Ecto neural progenitor cell (in vitro differentiated cells): Measurements from ENCODE around the gene ZNHIT2.
A peak's percentile ranks its signal among the peaks of the same experiment; 100 is the strongest.

ENCODE experiments used
- DNase-seq: peaks from one replicate; pipeline ENCODE4 v3.0.0-alpha.2; 2018; ENCODE audit warnings: low spot score

The ZNHIT2 gene

DNA sequence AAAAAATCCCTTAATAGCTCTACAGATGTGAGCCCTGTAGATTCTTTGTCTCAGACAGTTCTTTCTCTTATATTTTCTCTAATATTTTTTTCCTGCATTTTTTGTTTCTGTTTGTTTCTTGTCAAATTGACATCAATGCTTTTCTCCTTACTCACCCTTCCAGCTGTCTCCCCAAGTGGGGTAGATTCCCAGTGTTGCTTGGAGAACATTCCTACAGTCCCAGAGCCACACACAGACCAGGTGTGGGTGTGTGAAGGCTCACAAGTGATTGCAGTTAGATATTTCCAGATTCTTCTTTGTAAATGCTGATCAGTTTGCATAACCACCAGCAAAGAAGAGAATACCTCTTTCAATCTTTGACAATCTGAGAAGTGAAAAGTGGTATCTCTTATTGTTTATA, 14.0 kb downstream of the ZNHIT2 start:
- no peak for DNase-seq

DNA sequence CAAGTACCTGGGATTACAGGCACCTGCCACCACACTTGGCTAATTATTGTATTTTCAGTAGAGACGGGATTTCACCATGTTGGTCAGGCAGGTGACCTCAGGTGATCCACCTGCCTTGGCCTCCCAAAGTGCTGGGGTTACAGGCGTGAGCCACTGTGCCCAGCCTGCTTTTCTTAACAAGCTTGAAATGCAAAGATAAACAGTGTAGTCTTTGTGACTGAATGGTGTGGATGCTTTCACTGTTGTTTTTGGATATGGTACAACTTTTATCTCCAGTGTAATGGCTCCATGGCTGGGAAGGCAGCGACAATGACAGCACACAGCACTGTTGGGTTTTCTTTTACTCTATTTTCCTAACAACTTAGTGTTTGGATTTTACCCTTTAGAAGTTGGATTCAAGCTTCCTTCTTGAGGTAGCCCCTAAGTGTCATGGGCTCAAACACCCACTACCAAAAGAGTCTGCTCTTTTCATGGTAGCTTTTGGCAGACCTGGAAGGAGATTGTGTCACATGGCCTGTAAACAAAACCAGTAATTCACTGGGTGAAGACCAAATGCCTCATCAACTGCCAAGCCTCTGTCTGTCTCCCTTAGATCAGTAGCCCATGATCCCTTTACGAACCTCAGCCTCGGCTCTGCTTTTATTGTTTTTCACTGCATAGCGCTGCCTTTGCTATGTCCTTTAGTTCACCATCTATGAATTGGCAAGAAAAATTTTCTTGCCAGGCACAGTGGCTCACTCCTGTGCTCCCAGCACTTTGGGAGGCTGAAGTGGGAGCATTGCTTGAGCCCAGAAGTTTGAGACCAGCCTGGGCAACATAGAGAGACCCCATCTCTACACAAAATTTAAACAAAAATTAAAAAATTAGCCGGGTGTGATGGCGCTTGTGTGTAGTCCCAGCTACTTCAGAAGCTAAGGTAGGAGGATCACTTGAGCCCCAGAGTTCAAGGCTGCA, 15.1 kb downstream of the ZNHIT2 start:
- DNase-seq: no peak

DNA sequence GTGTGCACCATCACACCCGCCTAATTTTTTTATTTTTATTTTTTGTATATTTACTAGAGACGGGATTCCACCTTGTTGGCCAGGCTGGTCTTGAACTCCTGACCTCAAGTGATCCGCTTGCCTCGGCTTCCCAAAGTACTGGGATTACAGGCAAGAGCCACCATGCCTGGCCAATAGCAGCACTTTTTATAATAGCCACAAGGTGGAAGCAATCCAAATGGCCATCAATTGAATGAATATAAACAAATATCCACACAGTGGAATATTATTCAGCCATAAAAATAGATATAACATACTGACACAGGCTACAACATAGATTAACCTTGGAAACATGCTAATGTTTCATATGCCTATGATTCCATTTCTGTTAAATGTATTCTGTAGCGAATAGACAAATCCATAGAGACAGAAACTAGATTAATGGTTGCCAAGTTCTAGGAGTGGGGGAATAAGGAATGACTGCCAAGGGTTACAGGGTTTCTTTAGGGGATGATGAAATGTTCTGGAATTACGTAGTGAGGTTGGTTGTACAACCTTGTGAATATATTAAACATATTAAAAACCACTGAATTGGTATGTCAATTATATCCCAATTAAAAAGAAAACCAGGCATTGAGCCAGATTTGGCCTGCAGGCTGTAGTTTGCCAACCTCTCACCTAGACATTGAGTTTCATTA, 16.7 kb downstream of the ZNHIT2 start:
- DNase-seq: no peak

GRCh38 chr11:65096926-65097325, 20.6 kb downstream of the ZNHIT2 start:
- no peak for DNase-seq

GRCh38 chr11:65095974-65096806, 21.3 kb downstream of the ZNHIT2 start, which contains the start of gene VPS51:
Gene VPS51 (plus strand): TSS chr11:65096214. CDS start chr11:65096251, 37 bp downstream.
- DNase-seq: peak; percentile 92

DNA sequence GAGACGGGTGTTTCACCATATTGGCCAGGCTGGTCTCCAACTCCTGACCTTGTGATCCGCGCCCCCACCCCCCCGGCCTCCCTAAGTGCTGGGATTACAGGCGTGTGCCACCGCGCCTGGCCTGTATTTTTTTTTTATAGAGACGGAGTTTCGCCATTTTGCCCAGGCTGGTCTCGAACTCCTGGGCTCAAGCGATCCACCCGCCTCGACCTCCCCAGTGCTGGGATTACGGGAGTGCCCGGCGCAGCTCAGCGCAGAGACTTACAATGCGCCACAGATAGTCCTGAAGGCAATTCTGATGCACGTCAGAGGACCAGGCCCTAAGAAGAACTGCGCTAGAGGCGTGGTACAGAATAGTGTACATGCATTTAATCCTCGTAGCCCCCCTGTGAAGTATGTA, 22.1 kb downstream of the ZNHIT2 start:
- DNase-seq: no peak

DNA sequence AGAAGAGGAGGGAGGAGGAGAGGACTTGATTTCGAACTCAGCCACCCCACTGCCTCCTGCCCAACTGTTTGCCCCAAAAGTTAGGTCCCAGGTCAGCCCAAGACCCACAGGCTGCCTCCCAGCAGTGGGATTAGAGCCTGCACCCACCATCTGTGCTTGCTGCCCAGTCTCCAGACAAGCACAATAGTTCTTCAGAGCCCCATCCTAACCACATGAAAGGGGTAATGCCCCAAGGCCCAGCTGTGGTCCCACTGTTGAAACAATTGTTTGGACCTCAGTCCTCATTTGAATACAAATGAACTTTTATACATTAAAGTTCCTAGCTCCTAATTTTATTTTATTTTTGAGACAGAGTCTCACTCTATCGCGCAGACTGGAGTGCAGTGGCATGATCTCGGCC, 26.9 kb downstream of the ZNHIT2 start:
- no peak for DNase-seq

DNA sequence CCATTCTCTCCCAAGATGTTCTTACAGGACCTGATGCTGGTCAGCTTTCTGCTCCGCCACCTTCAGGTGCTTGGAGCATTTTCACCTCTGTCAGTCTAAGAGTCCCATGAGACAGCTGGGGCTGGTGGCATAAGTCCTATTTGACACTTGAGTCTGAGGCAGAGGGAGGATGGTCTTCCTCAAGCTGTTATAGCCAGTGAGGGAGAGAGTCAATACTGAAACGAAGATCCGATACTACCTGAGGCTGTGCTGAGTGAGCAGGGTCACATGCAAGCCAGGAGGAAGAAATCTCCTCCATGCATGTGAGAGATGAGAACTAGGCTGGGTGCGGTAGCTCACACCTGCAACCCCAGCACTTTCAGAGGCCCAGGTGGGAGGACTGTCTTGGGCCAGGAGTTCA, 27.9 kb downstream of the ZNHIT2 start:
- no peak for DNase-seq

GRCh38 chr11:65087827-65088226, 29.7 kb downstream of the ZNHIT2 start:
- DNase-seq: no peak

GRCh38 chr11:65087216-65087615, 30.3 kb downstream of the ZNHIT2 start:
- no peak for DNase-seq

GRCh38 chr11:65086809-65087208, 30.7 kb downstream of the ZNHIT2 start:
- DNase-seq: no peak

DNA sequence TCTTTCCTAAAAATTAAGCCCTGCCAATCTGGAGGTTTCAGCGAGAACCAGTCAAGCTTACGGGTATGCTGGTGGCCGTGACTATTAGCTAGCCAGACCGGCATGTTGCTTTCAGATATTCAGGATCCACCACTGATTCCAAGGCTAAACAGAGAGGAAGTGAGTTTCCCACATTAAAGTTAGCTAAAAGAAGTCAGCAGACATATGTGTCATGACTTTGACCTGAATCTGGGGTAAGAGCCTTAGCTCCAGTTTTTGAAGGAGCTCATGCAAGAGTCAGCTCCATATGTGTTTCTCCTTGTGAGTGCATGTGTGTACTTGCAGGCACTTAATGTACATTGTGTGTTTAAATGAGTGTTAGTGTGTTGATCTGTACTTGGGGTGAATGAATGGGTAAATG, 32.1 kb downstream of the ZNHIT2 start:
- no peak for DNase-seq

GRCh38 chr11:65084598-65085375, 32.7 kb downstream of the ZNHIT2 start:
- no peak for DNase-seq

DNA sequence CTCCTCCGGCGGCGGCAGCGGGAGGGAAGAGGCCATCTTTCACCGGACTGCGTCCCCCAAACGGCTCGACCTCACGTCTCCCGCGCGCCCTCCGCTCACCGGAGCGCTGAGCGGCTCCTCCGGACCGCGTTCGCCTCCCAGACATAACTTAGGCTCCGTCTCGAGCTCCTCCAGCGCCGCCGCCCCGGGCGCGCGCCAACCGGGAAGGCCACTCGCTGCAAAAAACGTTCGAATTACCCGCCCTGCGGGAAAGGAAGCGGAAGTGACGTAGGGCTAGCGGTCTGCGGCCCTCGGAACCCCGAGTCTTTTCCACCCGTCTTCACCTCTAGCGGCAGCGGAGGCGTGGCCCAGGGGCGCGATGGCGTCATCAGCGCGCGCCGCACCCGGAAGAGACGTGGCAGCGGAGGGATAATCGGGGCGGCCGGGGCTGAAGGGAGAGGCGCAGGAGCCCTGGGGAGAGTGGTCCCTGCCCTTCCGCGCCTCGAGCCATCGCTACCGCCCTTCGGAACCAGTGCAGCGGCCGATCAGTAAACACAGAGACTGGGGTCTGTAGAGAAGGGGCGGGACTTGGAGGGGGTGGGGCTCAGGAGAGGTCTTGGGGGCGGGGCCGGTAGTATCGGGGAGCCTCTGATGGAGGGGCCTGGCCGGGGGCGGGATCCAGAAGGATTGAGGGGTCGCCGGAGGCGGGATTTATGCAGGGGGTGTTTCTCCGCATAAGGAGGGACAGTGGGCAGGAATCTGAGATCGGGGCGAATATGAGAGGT, 33.5 kb downstream of the ZNHIT2 start, which contains the start of the genes CDCA5 and ZFPL1:
Gene CDCA5, minus strand, starts transcription at position 207 of the 764 bp plus-strand sequence. Its CDS starts 62 bp downstream, at position 145.
Gene ZFPL1, plus strand, starts transcription at position 389 of the 764 bp plus-strand sequence. CDS start 477 bp downstream, outside the sequence.
- DNase-seq: peak; percentile 97

DNA sequence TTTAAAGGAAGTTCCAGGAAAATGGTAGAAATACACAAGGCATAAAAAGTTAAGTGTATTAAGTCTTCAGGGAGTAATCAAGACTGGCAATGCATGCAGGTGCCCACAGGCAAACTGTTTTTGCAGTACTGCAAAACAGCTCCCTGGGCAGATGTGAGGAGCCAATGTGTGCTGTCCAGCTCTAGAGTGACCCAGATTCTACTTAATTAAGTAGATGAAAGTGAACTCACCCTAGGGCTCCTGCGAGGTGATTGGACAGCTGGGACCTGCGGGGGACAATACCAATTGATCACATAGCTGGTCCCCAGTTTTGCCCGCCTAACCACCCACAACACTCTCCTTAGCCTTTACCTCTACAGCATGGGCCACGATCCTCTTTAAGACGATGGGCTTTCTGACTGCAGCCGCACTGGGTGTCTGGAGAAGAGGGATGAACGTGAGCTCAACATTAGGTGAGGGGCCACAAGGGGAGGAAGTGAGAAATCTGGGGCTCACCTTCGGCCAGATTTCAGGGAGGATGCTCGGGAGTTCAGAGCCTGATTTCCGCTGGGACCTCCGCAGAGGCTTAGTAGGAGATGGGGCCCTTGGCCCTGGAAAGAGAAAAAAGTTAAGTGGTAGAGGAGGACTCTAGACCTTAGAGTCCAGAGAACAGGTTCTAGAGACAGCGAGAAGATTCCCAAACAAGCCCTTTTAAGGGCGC, 34.2 kb downstream of the ZNHIT2 start:
- DNase-seq: no peak

DNA sequence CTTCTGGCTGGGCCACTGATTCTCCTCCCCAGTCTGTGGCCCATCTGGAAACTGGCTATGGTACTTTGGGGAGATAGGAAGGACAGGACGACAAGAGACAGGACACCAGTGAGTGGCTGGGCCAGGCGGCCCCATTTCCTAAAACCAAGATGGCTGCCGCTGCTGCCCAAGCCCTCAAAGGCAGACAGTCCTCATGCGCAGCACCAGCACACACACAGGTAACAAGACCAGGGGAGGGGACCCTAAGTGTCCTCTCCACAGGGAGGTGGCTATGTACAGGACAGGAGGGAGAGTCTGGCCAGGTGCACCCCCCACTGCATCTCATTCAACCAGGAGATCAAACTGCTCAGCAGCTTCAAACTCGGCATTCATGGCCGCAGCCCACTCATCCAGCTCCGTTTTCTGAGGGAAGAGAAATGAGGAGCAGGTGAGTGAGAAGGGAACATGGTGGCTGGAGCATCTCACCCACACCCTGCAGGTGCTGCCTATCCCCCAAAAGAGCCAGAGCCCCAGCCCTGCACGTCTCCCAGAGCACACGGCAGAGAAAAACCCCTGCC, 38.6 kb downstream of the ZNHIT2 start:
- DNase-seq: no peak

- DNase-seq: no peak
Observed at GRCh38 chr11:65078151-65078550, 39.4 kb downstream of the ZNHIT2 start.

DNA sequence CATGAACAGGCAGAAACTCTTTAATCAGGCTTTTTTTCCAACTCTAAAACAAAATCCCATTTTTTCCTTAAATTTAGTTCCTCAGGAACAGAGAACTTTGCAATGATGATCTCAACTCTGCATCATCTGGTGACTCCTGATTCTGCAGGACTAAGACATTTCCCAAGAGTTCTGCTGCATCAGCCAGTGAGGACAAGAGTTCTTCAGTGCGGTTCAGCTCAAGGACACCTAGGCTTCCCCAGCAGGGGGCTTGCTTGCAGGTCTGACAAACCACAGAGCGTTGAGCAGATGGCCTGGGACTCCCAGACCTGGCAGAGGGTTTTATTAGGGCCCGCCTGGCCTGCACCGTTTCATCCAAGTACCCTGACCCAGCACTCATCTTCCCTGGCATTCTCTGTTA, 40.0 kb downstream of the ZNHIT2 start:
- DNase-seq: no peak

- DNase-seq: no peak
Observed at GRCh38 chr11:65072631-65072966, 44.9 kb downstream of the ZNHIT2 start.
